A549 (cell line): ENCODE data around the gene CHCHD2.

ENCODE experiments used
- BHLHE40 ChIP-seq: IDR thresholded peaks from 2 replicates; pipeline ENCODE4 v1.6.1; 2012; ENCODE audit warnings: low read depth, low read length, inconsistent platforms
- CHD2 ChIP-seq: fragments of 150-350 bp; IDR thresholded peaks from 2 replicates; pipeline ENCODE4 v1.6.1; 2014; ENCODE audit warnings: low read length; ENCODE audit not compliant: partially characterized antibody
- CHD4 ChIP-seq: fragments of 200-600 bp; sonication (generic); IDR thresholded peaks from 2 replicates; pipeline ENCODE4 v1.6.1; 2016; ENCODE audit warnings: antibody characterized with exemption, mild to moderate bottlenecking, borderline replicate concordance
- CTCF ChIP-seq: fragments of >200 bp; sonication (Bioruptor Twin); formaldehyde crosslinking; IDR thresholded peaks from 3 replicates; pipeline ENCODE4 v1.5.1; 2016
- MYC ChIP-seq: IDR thresholded peaks from 2 replicates; pipeline ENCODE4 v1.6.1; 2012; ENCODE audit warnings: mild to moderate bottlenecking, inconsistent platforms, low read length, improper control_type of control experiment, borderline replicate concordance
- RAD21 ChIP-seq, 2 experiments: fragments of >200 bp in 1 of 2; sonication (Bioruptor Twin) in 1 of 2; formaldehyde crosslinking in 1 of 2; IDR thresholded peaks in 1 of 2; conservative IDR thresholded peaks in 1 of 2; 2 replicates in 1 of 2; 3 replicates in 1 of 2; pipeline ENCODE4 v1.6.1; 2012 to 2018; ENCODE audit warnings: inconsistent platforms in 1 of 2
- RARB ChIP-seq: fragments of 250-450 bp; sonication (Bioruptor Pico); IDR thresholded peaks from 2 replicates; pipeline ENCODE4 v1.8.0; 2021; ENCODE audit warnings: mild to moderate bottlenecking, moderate library complexity
- USF2 ChIP-seq: fragments of 450-650 bp; IDR thresholded peaks from 2 replicates; pipeline ENCODE4 v1.6.1; 2014; ENCODE audit warnings: antibody characterized with exemption
- TF ChIP-seq, protein P1 (sequence below): IDR thresholded peaks from 2 replicates; pipeline ENCODE4 v1.6.1; 2012

DNA sequence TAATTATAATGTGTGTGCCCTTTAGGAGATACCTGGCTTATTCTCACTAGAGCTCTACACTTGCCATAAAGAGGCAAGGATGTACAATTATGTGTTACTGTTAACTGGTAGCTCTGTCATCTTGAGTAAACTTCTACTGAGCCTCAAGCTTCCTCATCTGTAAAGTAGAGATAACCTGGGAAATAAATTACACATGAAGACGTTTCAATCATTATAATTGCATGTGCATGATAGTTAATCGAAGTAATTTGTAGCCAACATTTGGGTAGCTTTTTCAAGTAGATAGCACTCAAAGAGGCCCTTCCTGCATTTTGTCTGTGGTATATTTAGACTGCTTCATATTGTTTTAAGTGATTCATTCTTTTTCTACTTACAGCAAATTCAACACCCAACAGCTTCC lies 52.3 kb downstream of the CHCHD2 start:
- no peak for TF ChIP-seq USF2
- TF ChIP-seq CTCF = no peak
- TF ChIP-seq BHLHE40 = no peak
- TF ChIP-seq, protein P1, sequence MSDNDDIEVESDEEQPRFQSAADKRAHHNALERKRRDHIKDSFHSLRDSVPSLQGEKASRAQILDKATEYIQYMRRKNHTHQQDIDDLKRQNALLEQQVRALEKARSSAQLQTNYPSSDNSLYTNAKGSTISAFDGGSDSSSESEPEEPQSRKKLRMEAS = no peak
- no peak for TF ChIP-seq RARB (CRISPR knock-in tag)
- TF ChIP-seq CHD4 = no peak
- TF ChIP-seq RAD21 (conservative IDR thresholded peaks at IDR 0.05 in 1 of 2, IDR thresholded peaks at IDR 0.05 in 1 of 2) = no peak
- no peak for TF ChIP-seq CHD2
- TF ChIP-seq MYC = no peak
